GM18517 (cell line): ENCODE measurements around the gene PAPLN.

Experiments used
- ATAC-seq: cut with Tn5 transposase; IDR thresholded peaks from one replicate; pipeline ENCODE4 v1.9.1; 2021; ENCODE audit warnings: mild to moderate bottlenecking, moderate library complexity; ENCODE audit not compliant: unreplicated experiment

The PAPLN gene

DNA sequence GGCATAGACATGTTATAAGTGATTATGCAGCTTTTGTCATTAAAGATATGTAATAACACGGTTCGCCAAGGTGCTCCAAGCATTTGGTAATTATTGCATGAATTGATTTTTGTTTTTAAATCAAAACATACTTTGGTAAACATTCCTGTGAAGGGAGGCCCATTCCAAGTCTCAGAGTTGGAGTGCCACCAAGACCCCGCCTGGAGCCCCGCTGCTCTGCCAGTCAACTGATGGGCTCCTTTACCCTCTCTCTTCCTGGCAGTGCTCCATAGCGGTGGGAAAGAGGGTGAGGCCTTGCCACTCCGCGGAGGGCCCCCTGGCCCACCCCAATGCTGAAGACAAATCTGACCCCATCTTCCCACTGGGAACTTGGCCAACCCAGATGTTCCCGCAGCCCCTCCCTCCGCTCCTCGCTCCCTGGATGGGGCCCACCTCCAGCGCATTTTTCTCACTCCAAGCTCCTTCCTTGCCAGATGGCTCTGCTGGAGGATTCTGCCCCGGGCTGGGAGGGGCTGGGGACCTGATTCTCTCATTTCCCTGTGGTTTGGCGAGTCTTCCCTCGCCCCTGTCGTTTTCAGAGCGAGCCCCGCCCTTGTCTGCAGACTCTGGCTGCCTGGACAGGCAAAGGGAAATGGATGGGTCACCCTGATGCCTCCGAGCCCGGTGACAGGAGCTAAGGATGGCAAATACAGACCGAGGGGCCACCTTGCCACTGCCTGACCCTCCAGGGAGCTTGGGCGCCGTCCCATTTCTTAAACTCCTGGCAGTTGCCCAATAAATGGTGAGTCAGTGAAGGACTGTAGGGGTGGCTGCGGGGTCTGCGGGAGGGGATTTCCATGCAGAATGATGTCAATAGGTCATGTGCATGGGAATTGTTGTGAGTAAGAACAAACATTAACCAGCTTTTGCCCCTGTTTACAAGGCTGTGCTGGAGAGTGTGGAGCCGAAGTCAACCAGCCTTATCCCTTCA lies 9.2 kb upstream of the PAPLN start:
- ATAC-seq = no peak

DNA sequence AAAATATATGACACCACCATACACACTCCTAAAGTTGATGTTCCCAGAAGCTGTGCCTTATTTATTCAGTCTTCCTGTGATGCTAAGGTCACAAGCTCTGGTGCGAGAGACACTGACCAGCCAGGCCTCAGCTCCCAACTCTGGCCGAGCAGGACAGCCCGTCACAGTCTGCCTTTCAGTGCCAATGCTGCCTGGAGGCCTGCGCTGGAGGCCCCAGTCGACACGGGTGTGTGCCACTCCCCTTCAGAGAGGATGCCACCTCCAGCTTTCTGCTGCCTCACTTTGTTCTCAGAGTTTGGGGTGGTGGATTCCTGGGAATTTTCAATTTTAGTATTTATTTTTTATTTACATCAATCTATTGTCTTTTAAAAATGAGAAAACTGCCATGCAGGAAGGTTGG lies 7.3 kb upstream of the PAPLN start:
- ATAC-seq = no peak

DNA sequence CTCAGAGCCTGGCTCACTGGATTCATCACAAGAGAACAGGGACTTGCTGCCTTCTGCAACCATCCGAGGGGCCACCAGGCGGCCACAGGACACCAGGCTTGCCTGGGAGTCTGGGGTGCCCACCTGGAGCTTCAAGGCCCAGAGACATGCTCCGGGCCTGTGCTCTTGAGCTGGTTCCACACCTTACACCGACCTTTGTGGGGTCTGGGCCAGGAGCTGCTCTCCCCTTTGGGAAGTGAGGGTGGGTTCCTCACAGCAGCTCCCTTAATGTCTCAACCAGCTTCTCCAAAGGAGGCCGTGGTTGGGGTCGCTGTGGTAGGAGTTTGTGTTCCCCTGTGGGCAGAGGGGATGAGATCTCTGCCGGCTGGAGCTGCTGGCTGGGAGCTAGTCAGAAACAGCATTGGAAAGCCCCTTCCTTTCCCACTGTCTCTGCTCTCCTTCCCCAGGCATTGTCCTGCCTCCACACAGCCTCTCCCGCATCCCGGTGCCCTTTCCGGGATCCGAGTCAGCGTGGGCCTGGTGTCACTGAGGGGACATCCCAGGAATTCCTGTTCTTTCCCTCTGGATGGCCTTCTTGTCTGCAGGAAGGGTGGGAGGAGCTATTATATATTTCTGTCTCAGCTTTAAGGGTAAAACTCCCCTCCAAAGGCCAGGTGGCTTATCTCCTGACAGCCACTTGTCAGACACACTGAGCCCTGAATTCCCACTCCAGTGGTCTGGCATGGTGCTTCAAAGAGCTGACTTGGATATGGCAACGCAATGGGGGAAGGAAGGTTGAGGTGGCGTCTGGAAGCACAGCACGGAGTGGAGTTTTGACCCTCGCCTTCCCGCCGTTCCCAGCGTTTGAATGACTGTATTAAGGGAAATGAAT lies 5.1 kb upstream of the PAPLN start:
- ATAC-seq = no peak

- no peak for ATAC-seq
Observed at GRCh38 chr14:73232984-73233383, 4.3 kb upstream of the PAPLN start.

DNA sequence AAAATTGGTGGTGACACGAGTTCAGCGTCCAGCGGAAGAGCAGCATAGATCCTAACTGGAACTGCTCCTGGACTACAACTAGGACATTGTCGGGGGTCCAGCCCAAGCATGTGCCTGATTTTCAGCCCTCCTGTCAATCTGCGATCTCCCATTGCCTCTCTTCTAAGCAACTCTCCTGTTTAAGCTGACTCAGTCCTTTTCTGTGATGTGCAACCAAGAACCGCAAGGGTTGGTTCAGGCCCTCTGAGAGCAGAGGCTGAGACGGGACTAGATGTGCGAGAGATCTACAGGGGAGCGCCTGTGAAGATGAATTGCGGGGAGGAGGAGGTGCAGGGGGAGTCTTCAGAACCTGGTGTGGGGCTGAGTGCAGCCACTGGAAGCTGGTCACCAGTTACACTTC lies 3.7 kb upstream of the PAPLN start:
- no peak for ATAC-seq

GRCh38 chr14:73234029-73234428 lies 3.3 kb upstream of the PAPLN start:
- ATAC-seq = no peak

DNA sequence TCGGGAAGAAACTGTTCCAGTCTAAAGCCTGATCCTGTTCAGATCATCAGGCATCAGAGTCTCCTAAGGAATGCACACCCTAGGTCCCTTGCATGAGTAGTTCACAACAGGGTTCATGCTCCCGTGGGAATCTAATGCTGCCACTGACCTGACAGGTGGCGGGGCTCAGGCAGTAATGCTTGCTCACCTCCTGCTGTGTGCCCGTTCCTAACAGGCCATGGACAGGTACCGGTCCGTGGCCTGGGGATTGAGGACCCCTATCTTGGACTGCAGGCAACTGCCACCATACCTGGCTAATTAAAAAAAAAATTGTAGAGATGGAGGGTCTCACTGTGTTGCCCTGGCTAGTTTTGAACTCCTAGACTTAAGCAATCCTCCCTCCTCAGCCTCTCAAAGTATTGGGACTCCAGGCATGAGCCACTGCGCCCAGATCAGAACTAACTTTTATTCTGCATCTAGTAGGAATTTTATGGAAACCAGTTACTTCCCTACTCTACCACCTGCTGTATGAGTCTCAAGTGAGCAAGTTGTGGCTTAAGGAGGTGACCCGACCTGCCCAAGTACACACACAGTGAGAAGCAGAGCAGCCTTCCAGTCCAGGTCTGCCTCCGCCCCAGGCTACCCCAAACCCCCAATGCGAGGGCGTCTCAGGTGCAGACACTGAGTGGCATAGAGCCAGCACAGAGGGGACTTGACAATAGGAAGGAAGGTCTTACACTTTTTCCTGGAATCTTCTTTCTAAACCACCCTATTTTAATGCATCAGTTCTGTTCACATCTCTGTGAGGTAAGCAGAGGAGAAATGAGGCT lies 2.5 kb upstream of the PAPLN start:
- no peak for ATAC-seq

- ATAC-seq = no peak
Observed at GRCh38 chr14:73235531-73236155, 1.7 kb upstream of the PAPLN start.

DNA sequence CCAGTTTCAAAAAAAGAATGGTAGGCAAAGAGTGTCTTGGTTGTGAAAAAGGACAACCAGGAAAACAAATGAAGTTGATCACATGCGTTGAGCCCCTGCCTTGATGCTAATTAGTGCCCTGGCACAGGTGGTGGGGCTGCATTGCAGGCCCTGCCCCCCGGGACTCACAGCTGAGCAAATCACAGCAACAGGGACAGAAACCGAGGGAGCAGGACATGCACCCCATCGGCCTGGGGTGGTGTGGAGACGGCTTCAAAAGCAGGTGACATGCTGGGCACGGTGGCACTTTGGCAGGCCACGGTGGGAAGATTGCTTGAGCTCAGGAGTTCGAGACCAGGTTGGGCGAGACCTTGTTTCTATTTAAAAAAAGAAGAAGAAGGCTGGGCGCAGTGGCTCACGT lies 1.1 kb upstream of the PAPLN start:
- no peak for ATAC-seq

GRCh38 chr14:73236752-73237218 lies 521 bp upstream of the PAPLN start:
- ATAC-seq = no peak

- ATAC-seq = no peak
Observed at GRCh38 chr14:73237786-73238423, 599 bp downstream of the PAPLN start.

DNA sequence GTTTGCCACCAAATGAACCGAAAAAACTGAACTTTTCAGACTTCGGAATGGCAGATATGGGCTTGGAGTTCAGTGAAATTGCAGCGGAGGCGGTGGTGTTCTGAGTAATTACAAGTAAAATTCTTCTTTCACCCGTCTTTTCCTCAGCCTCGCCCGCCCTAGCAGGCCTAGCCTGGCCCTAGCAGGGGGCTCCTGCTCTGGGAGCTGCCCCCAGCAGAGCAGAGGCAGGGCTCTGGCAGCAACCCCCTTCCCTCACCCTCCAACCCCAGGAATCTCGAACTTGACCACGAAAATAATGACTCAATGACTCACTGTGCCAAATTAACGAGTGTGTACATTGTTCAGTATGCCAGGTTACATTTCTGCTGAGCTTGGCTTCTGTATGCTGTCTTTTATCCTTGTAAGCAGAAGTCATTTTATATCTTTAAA lies 1.1 kb downstream of the PAPLN start:
- ATAC-seq = no peak

- no peak for ATAC-seq
Observed at GRCh38 chr14:73238941-73239340, 1.6 kb downstream of the PAPLN start.

DNA sequence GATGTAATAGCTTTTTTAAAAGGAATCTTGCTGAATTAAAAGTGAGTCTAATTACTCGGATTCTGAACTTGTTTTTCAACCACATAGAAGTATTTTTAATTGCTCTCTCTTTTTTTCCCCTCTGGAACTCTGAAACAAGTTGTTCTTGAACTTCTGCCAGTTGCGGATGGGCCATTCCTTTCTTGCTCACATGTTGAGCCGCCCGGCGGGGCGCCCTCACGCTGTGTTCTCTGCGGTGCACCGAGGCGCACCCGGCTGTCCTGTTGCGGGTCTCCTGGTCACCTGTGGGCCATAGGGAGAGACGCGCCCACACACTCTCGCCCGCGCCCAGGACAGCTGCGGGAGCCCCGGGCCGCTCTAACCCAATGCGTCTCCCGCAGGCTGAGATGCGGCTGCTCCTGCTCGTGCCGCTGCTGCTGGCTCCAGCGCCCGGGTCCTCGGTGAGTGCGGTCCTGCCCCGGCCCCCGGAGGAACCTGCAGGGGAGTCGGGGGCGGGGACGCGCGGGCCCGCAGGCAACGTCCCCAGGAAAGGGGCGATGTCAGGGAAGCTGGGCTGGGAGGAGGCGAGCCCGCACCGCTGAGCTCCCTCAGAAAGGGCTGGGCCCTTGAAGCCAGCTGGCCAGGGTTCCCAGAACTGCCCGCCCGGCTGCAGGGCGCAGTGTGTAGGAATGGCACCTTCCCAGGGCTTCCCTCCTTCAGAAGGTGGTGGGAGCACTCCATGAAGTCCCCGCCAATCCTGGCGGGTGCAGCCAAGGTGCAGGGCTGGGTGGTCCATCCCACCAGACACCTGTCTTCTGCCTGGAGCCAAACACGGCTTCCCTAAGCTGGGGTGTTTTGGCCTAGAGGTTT lies 2.3 kb downstream of the PAPLN start:
- no peak for ATAC-seq

GRCh38 chr14:73240816-73241480 lies 3.6 kb downstream of the PAPLN start:
- no peak for ATAC-seq

DNA sequence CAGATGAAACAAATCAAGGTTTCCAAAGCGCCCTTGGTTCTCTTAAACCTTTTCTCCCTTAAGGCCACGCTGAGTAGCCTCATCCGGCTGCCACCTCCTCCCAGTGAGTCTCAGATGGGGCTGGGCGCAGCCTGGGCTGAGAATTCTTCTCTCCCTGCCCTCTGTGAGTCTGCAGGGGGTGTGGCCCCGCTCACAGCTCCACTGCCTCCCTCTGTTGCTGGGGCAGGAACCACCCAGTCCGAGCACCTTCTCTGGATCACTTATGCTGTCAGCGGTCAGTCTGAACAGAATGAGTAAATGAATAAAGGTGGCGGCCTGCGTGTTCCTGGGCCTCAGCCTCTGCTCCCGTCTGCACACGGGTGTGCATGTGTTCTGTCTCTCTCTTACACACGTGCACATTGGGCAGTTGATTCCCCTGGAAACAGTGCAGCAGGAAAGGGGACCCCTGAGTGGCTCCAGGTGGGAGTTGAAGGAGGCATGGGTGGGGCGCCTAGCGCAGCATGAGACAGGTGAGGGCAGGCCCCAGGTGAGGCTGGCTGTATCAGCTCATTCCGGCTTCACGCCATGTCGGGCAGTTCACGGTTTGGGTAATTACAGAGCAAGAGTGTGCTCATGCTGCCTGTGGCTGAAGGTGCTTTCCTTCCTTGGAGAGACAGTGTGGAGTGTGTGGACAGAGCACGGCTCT lies 4.3 kb downstream of the PAPLN start:
- ATAC-seq = no peak

- ATAC-seq = no peak
Observed at GRCh38 chr14:73242357-73242901, 5.1 kb downstream of the PAPLN start.

DNA sequence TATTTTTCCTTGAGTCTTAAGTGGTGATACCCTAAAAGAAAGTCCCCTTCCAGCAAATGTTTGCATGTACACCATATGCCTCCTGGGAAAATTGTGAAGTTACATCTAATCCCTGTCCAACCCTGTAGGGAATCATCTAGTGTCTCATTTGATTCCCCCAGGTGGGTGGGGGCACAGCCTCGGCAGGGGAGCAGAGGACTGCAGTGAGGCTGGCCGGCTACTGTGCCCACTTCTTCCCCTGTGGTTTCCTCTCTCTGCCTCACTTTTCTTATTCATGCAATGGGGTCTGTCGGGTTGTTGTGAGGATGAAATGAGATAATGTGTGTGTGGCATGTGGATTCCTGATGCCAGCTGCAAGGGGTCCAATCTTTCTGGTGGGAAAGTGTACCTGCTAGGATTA lies 6.0 kb downstream of the PAPLN start:
- no peak for ATAC-seq
